HCT116 (cell line): Measurements from ENCODE around the gene FAM193A. TPM values are rescaled to one million over a fixed set of nuclear protein-coding genes. Genes with fewer than 3 reads are reported as not detected.

Experiments used
- ATAC-seq: fragments of 200-7000 bp; cut with Tn5 transposase; 2 replicates; pipeline ENCODE4 v1.9.1; 2020; ENCODE audit warnings: mild to moderate bottlenecking, moderate library complexity
- BruUV-seq: library from RNA; stranded (reverse); fragments of 400-500 nt; replicated peaks from 2 replicates; lab custom pipeline; 2021; lab: Mats Ljungman, UMichigan
- CTCF ChIA-PET: fragments of 300-600 bp; sonication (Branson Sonifier 250); formaldehyde crosslinking; loops from one replicate; lab custom pipeline; 2021; ENCODE audit warnings: antibody characterized with exemption; lab: Charles Lee
- POLR2A ChIA-PET: fragments of 300-600, 350-600 bp; sonication (Branson Sonifier 250); formaldehyde crosslinking; loops from one replicate; lab custom pipeline; 2021; ENCODE audit warnings: antibody characterized with exemption; lab: Charles Lee
- RAD21 ChIA-PET, 2 experiments: fragments of 300-600 bp; sonication (Branson Sonifier 250); formaldehyde crosslinking; loops; one replicate each; lab custom pipeline; 2023; ENCODE audit warnings: low total read pairs in 2 of 2; ENCODE audit not compliant: uncharacterized antibody in 2 of 2, unreplicated experiment in 2 of 2, low non-redundant PET in 1 of 2; lab: Charles Lee
- DNase-seq: peaks from one replicate; pipeline ENCODE4 v3.0.0-alpha.2; 2010; ENCODE audit warnings: low read depth, low spot score
- H2AFZ ChIP-seq: fragments of 200-600 bp; shearing (Covaris generic), sonication (generic); 2 replicates; pipeline ENCODE4 v1.6.1; 2017; ENCODE audit warnings: low read depth, mixed run types, mixed read lengths, antibody characterized with exemption, low read length; ENCODE audit not compliant: poor library complexity, severe bottlenecking
- H3K27ac ChIP-seq: 2 replicates; pipeline ENCODE4 v1.5.1; 2012; ENCODE audit warnings: low read depth, low read length
- H3K27me3 ChIP-seq: fragments of 200-600 bp; sonication (generic); 2 replicates; pipeline ENCODE4 v1.6.1; 2016; ENCODE audit warnings: mixed run types, low read length, mixed read lengths; ENCODE audit not compliant: insufficient read depth
- H3K36me3 ChIP-seq, 2 experiments: fragments of 200-500 bp in 1 of 2; fragments of 200-600 bp in 1 of 2; sonication (Bioruptor generic) in 1 of 2; sonication (generic) in 1 of 2; 2 replicates each; pipeline versions ENCODE4 v1.5.1 to v1.6.1; 2014 to 2016; ENCODE audit warnings: low read length in 2 of 2, inconsistent platforms in 1 of 2, mixed read lengths in 1 of 2, mixed run types in 1 of 2; ENCODE audit not compliant: insufficient read depth in 2 of 2, control insufficient read depth in 1 of 2
- H3K4me1 ChIP-seq, 2 experiments: fragments of 200-600 bp in 1 of 2; sonication (generic) in 1 of 2; 2 replicates each; pipeline versions ENCODE4 v1.5.1 to v1.6.1; 2012 to 2017; ENCODE audit warnings: low read length in 2 of 2, inconsistent platforms in 1 of 2, mild to moderate bottlenecking in 1 of 2, mixed read lengths in 1 of 2, mixed run types in 1 of 2, moderate library complexity in 1 of 2; ENCODE audit not compliant: insufficient read depth in 2 of 2, control insufficient read depth in 1 of 2
- H3K4me2 ChIP-seq: fragments of 200-600 bp; sonication (generic); 2 replicates; pipeline ENCODE4 v1.6.1; 2017; ENCODE audit warnings: mixed run types, low read length, mixed read lengths
- H3K4me3 ChIP-seq, 2 experiments: fragments of 200-600 bp in 1 of 2; sonication (generic) in 1 of 2; replicated peaks in 1 of 2; 2 replicates each; pipeline ENCODE4 v1.5.1; 2011 to 2016; ENCODE audit warnings: low read length in 2 of 2, control low read depth in 1 of 2, low read depth in 1 of 2, mild to moderate bottlenecking in 1 of 2, mixed read lengths in 1 of 2, mixed run types in 1 of 2
- H3K79me2 ChIP-seq: fragments of 200-600 bp; sonication (generic); 2 replicates; pipeline ENCODE4 v1.6.1; 2017; ENCODE audit warnings: mild to moderate bottlenecking, mixed run types, low read length, moderate library complexity, mixed read lengths; ENCODE audit not compliant: insufficient read depth
- H3K9ac ChIP-seq: fragments of 200-600 bp; sonication (generic); 2 replicates; pipeline ENCODE4 v1.6.1; 2016; ENCODE audit warnings: low read length, mixed read lengths
- H3K9me2 ChIP-seq: fragments of 200-600 bp; sonication (generic), shearing (Covaris generic); 2 replicates; pipeline ENCODE4 v1.6.1; 2017; ENCODE audit warnings: mixed run types, mild to moderate bottlenecking, moderate library complexity; ENCODE audit not compliant: insufficient read depth
- H3K9me3 ChIP-seq, 2 experiments: fragments of 200-500 bp in 1 of 2; fragments of 200-600 bp in 1 of 2; sonication (Bioruptor generic) in 1 of 2; sonication (generic) in 1 of 2; 2 replicates each; pipeline ENCODE4 v1.6.1; 2014 to 2017; ENCODE audit warnings: low read length in 2 of 2, mixed read lengths in 2 of 2, inconsistent platforms in 1 of 2, low read depth in 1 of 2, mild to moderate bottlenecking in 1 of 2, mixed run types in 1 of 2, moderate library complexity in 1 of 2; ENCODE audit not compliant: control insufficient read depth in 1 of 2, insufficient read depth in 1 of 2
- H4K20me1 ChIP-seq: fragments of 200-600 bp; sonication (generic), shearing (Covaris generic); 2 replicates; pipeline ENCODE4 v1.6.1; 2017; ENCODE audit warnings: mixed run types, mild to moderate bottlenecking, moderate library complexity; ENCODE audit not compliant: insufficient read depth
- CTCF ChIP-seq, 3 experiments: fragments of 200-600 bp in 1 of 3; sonication (generic) in 1 of 3; IDR thresholded peaks in 2 of 3; conservative IDR thresholded peaks in 1 of 3; 2 replicates each; pipeline ENCODE4 v1.5.1; 2012 to 2017; ENCODE audit warnings: low read depth in 2 of 3, low read length in 2 of 3, antibody characterized with exemption in 1 of 3, borderline replicate concordance in 1 of 3, control low read depth in 1 of 3, mild to moderate bottlenecking in 1 of 3, mixed read lengths in 1 of 3, mixed run types in 1 of 3, moderate library complexity in 1 of 3; ENCODE audit not compliant: insufficient read depth in 1 of 3
- EGR1 ChIP-seq: IDR thresholded peaks from 2 replicates; pipeline ENCODE4 v1.6.1; 2012; ENCODE audit warnings: low read depth
- EZH2phosphoT487 ChIP-seq: fragments of 200-600 bp; IDR thresholded peaks from 2 replicates; pipeline ENCODE4 v1.6.1; 2018; ENCODE audit warnings: antibody characterized with exemption, borderline replicate concordance
- FOSL1 ChIP-seq: IDR thresholded peaks from 2 replicates; pipeline ENCODE4 v1.6.1; 2012; ENCODE audit warnings: low read depth
- JUND ChIP-seq: IDR thresholded peaks from 2 replicates; pipeline ENCODE4 v1.6.1; 2012
- POLR2AphosphoS5 ChIP-seq: IDR thresholded peaks from 2 replicates; pipeline ENCODE4 v1.6.1; 2011; ENCODE audit warnings: mild to moderate bottlenecking, low read depth, low read length, moderate library complexity
- RAD21 ChIP-seq: IDR thresholded peaks from 2 replicates; pipeline ENCODE4 v1.6.1; 2012; ENCODE audit warnings: low read depth, mild to moderate bottlenecking
- SIN3A ChIP-seq: IDR thresholded peaks from 2 replicates; pipeline ENCODE4 v1.6.1; 2012; ENCODE audit warnings: low read depth
- TCF7L2 ChIP-seq: IDR thresholded peaks from 2 replicates; pipeline ENCODE4 v1.7.0; 2011; ENCODE audit warnings: borderline replicate concordance, inconsistent platforms; ENCODE audit not compliant: insufficient read depth, insufficient read length; ENCODE audit errors: extremely low read depth
- YY1 ChIP-seq: IDR thresholded peaks from 2 replicates; pipeline ENCODE4 v1.6.1; 2011; ENCODE audit warnings: low read length, low read depth, moderate library complexity, mild to moderate bottlenecking; ENCODE audit not compliant: insufficient replicate concordance; ENCODE audit errors: extremely low read depth
- ZBTB33 ChIP-seq: IDR thresholded peaks from 2 replicates; pipeline ENCODE4 v1.6.1; 2011; ENCODE audit warnings: mild to moderate bottlenecking, low read length, moderate library complexity; ENCODE audit not compliant: insufficient replicate concordance; ENCODE audit errors: extremely low read depth
- intact Hi-C: fragments of 100-400 bp; cut with micrococcal nuclease; formaldehyde crosslinking; loops from 2 replicates; pipeline ENCODE4 v1.10.0; 2022
- total RNA-seq: library from RNA; stranded (reverse); gene quantifications from one replicate; pipeline ENCODE4 v1.2.1, GENCODE V29; 2021; ENCODE audit not compliant: unreplicated experiment
- TF ChIP-seq, protein P1 (sequence below): IDR thresholded peaks from 2 replicates; pipeline ENCODE4 v1.6.1; 2012

The FAM193A gene
- total RNA-seq, 1 experiment from 2014 or later: 15.7 TPM

DNA sequence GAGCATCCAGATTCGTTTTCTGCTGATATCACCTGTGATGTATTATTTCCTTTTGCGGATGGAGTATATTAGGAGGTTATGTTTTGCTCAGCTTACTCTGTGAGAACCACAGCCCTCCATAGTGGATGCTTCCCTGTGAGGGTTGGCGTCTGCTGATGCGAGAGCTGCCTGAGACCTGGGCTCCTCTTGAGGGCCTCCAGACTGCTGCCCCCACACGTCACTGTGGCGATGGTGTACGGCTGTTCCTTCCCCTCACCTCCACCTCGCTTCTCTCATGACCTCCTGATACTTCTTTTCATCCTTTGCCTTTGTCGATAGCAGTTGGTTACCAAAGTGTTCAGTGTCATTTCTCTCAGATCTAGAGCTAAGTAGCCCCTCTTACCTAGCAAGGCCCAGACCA, 148.0 kb downstream of the FAM193A start:
- intact Hi-C loops: no loop called here
- H3K27me3 ChIP-seq: no peaks in the 10 kb centered on the region
- no peak overlapping the region for H3K9ac ChIP-seq
- no peak overlapping the region for H3K4me3 ChIP-seq
- no peaks in the 10 kb centered on the region for H3K9me2 ChIP-seq
- ChIA-PET CTCF (no interaction called here), POLR2A (no interaction called here), RAD21 (no interaction called here)
- BruUV-seq: no TSS peak
- no peaks in the 10 kb centered on the region for H4K20me1 ChIP-seq
- no peaks in the 10 kb centered on the region for H3K4me1 ChIP-seq
- no peak overlapping the region for H3K4me2 ChIP-seq
- no peak for ATAC-seq
- no peak overlapping the region for H2AFZ ChIP-seq
- peaks cover 2 to 8% of the 10 kb centered on the region in 2 experiments; a peak in 1 of 4 replicates for H3K36me3 ChIP-seq
- no peak overlapping the region for H3K27ac ChIP-seq
- H3K79me2 ChIP-seq: 0 out of 2 replicates have a peak, but pooled peaks cover 4% of the 10 kb centered on the region
- H3K9me3 ChIP-seq: no peaks in the 10 kb centered on the region
- DNase-seq: no peak
- TF ChIP-seq RAD21 (no peak), POLR2AphosphoS5 (no peak), CTCF (IDR thresholded peaks at IDR 0.05 in 2 of 3, conservative IDR thresholded peaks at IDR 0.05 in 1 of 3; ENCODE audit: borderline replicate concordance in 1 of 3, insufficient read depth in 1 of 3, low read depth in 2 of 3, low read length in 2 of 3) (no peak), EZH2phosphoT487 (no peak), FOSL1 (no peak), TCF7L2 (no peak), YY1 (no peak), EGR1 (no peak), SIN3A (no peak), ZBTB33 (no peak), JUND (no peak)
- TF ChIP-seq, protein P1, sequence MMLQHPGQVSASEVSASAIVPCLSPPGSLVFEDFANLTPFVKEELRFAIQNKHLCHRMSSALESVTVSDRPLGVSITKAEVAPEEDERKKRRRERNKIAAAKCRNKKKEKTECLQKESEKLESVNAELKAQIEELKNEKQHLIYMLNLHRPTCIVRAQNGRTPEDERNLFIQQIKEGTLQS: no peak
- TF ChIP-seq, all 23 proteins: peak for 0
